MM.1S (cell line): ENCODE data around the gene MAGI1.

Experiments
- CTCF ChIP-seq: fragments of 300-600 bp; sonication (generic); IDR thresholded peaks from 2 replicates; pipeline ENCODE4 v1.5.1; 2016; ENCODE audit warnings: antibody characterized with exemption, low read length, mixed read lengths
- EZH2 ChIP-seq: fragments of 300-600 bp; sonication (generic); optimal IDR thresholded peaks from 2 replicates; pipeline ENCODE3; 2017; ENCODE audit warnings: low read depth, mild to moderate bottlenecking, antibody characterized with exemption, low read length, mixed read lengths
- EZH2phosphoT487 ChIP-seq: fragments of 300-600 bp; sonication (generic); IDR thresholded peaks from 2 replicates; pipeline ENCODE4 v1.6.1; 2018; ENCODE audit warnings: antibody characterized with exemption, low read length

- TF ChIP-seq CTCF (no peak), EZH2 (no peak), EZH2phosphoT487 (no peak)
Measured at GRCh38 chr3:65578861-65579260, 459.9 kb downstream of the MAGI1 start.
